HL-60 (cell line): ENCODE data around the gene MFSD6.
A peak's percentile ranks its signal among the peaks of the same experiment; 100 is the strongest.

Source experiments
- DNase-seq, 2 experiments: peaks; one replicate each; pipeline ENCODE4 v3.0.0-alpha.2; 2010 to 2020; ENCODE audit warnings: low read depth in 1 of 2, low spot score in 1 of 2
- H3K27ac ChIP-seq: fragments of 250-450 bp; sonication (Bioruptor Pico); replicated peaks from 2 replicates; pipeline ENCODE4 v1.5.1; 2020; ENCODE audit warnings: mild to moderate bottlenecking, moderate library complexity
- H3K27me3 ChIP-seq: fragments of 250-450 bp; sonication (Bioruptor Pico); 2 replicates; pipeline ENCODE4 v1.5.1; 2021; ENCODE audit warnings: mild to moderate bottlenecking, moderate library complexity; ENCODE audit not compliant: insufficient read depth, poor library complexity, severe bottlenecking
- H3K4me3 ChIP-seq: replicated peaks from 2 replicates; pipeline ENCODE4 v1.5.1; 2011; ENCODE audit warnings: mild to moderate bottlenecking, control low read depth, low read length; ENCODE audit not compliant: insufficient read depth
- GABPA ChIP-seq: IDR thresholded peaks from 2 replicates; pipeline ENCODE4 v1.6.1; 2012; ENCODE audit warnings: low read depth
- POLR2AphosphoS5 ChIP-seq: IDR thresholded peaks from 2 replicates; pipeline ENCODE4 v1.6.1; 2012; ENCODE audit warnings: low read depth
- SPI1 ChIP-seq: IDR thresholded peaks from 2 replicates; pipeline ENCODE4 v1.6.1; 2012; ENCODE audit warnings: low read depth, mild to moderate bottlenecking, borderline replicate concordance
- TF ChIP-seq, protein P1 (sequence below): IDR thresholded peaks from 2 replicates; pipeline ENCODE4 v1.6.1; 2012; ENCODE audit warnings: low read depth; ENCODE audit not compliant: insufficient replicate concordance
- TF ChIP-seq, protein P2 (sequence below): IDR thresholded peaks from one replicate; pipeline ENCODE4 v1.5.1; 2011; ENCODE audit warnings: low read length, control low read depth, inconsistent platforms; ENCODE audit not compliant: insufficient read depth

The MFSD6 gene

DNA sequence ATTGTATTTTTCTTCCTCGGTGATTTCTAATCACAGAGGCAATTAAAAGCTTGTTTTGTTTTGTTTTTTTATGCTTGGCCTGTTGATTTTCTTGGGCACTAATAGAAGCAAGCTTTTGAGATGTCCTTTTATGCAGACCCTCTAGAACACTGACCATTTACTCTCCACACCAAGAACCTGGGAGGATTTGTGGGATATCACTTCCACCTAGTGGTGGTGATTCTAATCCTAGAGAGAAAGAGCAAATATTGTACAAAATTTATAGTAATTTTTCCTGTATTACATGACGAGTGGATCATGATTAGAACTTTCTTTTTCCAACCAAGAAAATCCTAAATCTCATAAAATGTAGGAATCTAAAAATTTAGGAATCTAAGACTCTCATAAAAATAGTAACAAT lies 102.9 kb downstream of the MFSD6 start:
- TF ChIP-seq, protein P1, sequence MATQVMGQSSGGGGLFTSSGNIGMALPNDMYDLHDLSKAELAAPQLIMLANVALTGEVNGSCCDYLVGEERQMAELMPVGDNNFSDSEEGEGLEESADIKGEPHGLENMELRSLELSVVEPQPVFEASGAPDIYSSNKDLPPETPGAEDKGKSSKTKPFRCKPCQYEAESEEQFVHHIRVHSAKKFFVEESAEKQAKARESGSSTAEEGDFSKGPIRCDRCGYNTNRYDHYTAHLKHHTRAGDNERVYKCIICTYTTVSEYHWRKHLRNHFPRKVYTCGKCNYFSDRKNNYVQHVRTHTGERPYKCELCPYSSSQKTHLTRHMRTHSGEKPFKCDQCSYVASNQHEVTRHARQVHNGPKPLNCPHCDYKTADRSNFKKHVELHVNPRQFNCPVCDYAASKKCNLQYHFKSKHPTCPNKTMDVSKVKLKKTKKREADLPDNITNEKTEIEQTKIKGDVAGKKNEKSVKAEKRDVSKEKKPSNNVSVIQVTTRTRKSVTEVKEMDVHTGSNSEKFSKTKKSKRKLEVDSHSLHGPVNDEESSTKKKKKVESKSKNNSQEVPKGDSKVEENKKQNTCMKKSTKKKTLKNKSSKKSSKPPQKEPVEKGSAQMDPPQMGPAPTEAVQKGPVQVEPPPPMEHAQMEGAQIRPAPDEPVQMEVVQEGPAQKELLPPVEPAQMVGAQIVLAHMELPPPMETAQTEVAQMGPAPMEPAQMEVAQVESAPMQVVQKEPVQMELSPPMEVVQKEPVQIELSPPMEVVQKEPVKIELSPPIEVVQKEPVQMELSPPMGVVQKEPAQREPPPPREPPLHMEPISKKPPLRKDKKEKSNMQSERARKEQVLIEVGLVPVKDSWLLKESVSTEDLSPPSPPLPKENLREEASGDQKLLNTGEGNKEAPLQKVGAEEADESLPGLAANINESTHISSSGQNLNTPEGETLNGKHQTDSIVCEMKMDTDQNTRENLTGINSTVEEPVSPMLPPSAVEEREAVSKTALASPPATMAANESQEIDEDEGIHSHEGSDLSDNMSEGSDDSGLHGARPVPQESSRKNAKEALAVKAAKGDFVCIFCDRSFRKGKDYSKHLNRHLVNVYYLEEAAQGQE = no peak
- no peak for TF ChIP-seq GABPA
- TF ChIP-seq, protein P2, sequence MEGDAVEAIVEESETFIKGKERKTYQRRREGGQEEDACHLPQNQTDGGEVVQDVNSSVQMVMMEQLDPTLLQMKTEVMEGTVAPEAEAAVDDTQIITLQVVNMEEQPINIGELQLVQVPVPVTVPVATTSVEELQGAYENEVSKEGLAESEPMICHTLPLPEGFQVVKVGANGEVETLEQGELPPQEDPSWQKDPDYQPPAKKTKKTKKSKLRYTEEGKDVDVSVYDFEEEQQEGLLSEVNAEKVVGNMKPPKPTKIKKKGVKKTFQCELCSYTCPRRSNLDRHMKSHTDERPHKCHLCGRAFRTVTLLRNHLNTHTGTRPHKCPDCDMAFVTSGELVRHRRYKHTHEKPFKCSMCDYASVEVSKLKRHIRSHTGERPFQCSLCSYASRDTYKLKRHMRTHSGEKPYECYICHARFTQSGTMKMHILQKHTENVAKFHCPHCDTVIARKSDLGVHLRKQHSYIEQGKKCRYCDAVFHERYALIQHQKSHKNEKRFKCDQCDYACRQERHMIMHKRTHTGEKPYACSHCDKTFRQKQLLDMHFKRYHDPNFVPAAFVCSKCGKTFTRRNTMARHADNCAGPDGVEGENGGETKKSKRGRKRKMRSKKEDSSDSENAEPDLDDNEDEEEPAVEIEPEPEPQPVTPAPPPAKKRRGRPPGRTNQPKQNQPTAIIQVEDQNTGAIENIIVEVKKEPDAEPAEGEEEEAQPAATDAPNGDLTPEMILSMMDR = no peak
- TF ChIP-seq POLR2AphosphoS5 = no peak
- no peak for TF ChIP-seq SPI1
- H3K27ac ChIP-seq = no peak overlapping the region
- no peaks in the 10 kb centered on the region for H3K27me3 ChIP-seq
- no peak overlapping the region for H3K4me3 ChIP-seq
- DNase-seq = no peak

DNA sequence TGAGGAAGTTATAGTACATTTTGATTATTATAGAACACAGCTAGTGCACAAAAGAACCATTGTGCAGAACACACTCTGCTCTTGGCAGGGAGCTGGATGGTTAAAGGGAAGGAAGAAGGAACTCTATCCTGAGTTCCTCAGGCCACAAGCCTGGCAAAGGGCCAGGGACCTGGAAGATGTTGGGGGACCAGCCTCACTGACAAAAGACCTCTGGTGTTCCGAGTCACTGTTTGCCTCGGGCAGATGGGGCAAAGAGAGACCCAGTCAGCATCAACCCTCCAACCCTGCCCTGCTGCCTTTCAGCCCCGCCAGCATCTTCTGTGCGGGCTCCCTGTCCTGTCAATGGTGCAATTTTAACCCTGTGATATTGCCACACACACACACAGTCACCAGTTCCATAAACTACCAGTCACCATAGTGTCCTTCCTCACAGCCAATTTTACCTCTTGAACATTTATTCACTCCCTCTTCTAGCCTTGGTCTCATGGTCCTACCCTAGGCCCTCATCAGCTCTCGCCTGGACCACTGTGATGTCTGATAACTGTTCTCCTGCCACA lies 104.5 kb downstream of the MFSD6 start:
- peak; percentile 10 to 51 for DNase-seq
- no peak overlapping the region for H3K27ac ChIP-seq
- no peak overlapping the region for H3K4me3 ChIP-seq
- TF ChIP-seq POLR2AphosphoS5 = no peak
- TF ChIP-seq, protein P1 = no peak
- TF ChIP-seq SPI1 = no peak
- TF ChIP-seq, protein P2 = no peak
- no peak for TF ChIP-seq GABPA
- H3K27me3 ChIP-seq = no peaks in the 10 kb centered on the region

DNA sequence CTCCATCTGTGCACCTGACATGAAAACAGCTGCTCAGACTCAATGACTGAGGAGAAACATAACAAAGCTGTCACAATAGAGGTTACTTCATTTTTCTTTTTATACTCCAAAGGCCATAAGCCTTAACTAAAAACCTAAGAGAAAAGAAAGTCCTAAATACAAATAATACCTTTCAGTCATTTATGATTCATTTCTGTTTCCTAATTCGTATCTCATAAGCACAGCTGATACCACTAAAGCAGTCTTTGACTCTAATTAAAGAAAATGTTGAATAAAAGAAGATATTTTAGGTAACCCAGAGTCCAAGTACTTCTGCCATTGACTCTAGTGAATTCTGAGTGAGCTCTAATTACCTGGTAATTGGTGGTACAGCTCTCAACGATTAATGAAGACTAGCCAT lies 105.7 kb downstream of the MFSD6 start:
- Histone ChIP-seq H3K27ac (no peak overlapping the region), H3K4me3 (no peak overlapping the region)
- TF ChIP-seq GABPA (no peak), POLR2AphosphoS5 (no peak), SPI1 (no peak)
- TF ChIP-seq, protein P1 = no peak
- TF ChIP-seq, protein P2 = no peak

More for the DNA sequence above, 105.7 kb downstream of the MFSD6 start:
- no peak for DNase-seq
- H3K27me3 ChIP-seq = no peaks in the 10 kb centered on the region
